HepG2 (cell line): ENCODE measurements around the gene ASB16. TPM values are rescaled to one million over a fixed set of nuclear protein-coding genes. Genes with fewer than 3 reads are reported as not detected.

ENCODE experiments used
- ATF7 ChIP-seq, 2 experiments: fragments of 450-650 bp in 1 of 2; sonication (generic) in 1 of 2; formaldehyde crosslinking in 1 of 2; IDR thresholded peaks; 2 replicates each; pipeline versions ENCODE4 v1.4.0 to v1.6.1; 2016 to 2020; ENCODE audit warnings: antibody characterized with exemption in 1 of 2, mild to moderate bottlenecking in 1 of 2, missing genetic modification reagents in 1 of 2
- ATM ChIP-seq: fragments of 450-650 bp; IDR thresholded peaks from 2 replicates; pipeline ENCODE4 v1.7.1; 2017; ENCODE audit warnings: mild to moderate bottlenecking, borderline replicate concordance
- LRRFIP1 ChIP-seq: sonication (generic); formaldehyde crosslinking; conservative IDR thresholded peaks from 2 replicates; pipeline ENCODE4 v1.4.0; 2020; ENCODE audit warnings: missing genetic modification reagents
- MBNL3 ChIP-seq: fragments of 250-450 bp; sonication (Bioruptor Pico); conservative IDR thresholded peaks from 2 replicates; pipeline ENCODE4 v1.8.0; 2022; ENCODE audit warnings: mild to moderate bottlenecking, inconsistent platforms
- RARG ChIP-seq: sonication (generic); formaldehyde crosslinking; IDR thresholded peaks from 2 replicates; pipeline ENCODE4 v1.4.0; 2020; ENCODE audit warnings: low read depth, mild to moderate bottlenecking, missing genetic modification reagents
- TEAD3 ChIP-seq: optimal IDR thresholded peaks from 2 replicates; pipeline ENCODE3; 2016; ENCODE audit warnings: borderline replicate concordance
- THAP11 ChIP-seq: IDR thresholded peaks from 2 replicates; pipeline ENCODE4 v1.6.1; 2016; ENCODE audit warnings: missing biosample characterization, missing genetic modification reagents
- THYN1 ChIP-seq: sonication (generic); formaldehyde crosslinking; IDR thresholded peaks from 2 replicates; pipeline ENCODE4 v1.8.1; 2023; ENCODE audit warnings: low read depth, mild to moderate bottlenecking, moderate library complexity, missing genetic modification reagents, borderline replicate concordance
- WIZ ChIP-seq: sonication (generic); formaldehyde crosslinking; IDR thresholded peaks from 2 replicates; pipeline ENCODE4 v1.5.1; 2020; ENCODE audit warnings: mild to moderate bottlenecking, missing genetic modification reagents
- ZBTB37 ChIP-seq: sonication (generic); formaldehyde crosslinking; IDR thresholded peaks from 2 replicates; pipeline ENCODE4 v1.4.0; 2020; ENCODE audit warnings: mild to moderate bottlenecking, missing genetic modification reagents
- ZBTB40 ChIP-seq, 2 experiments: fragments of 450-650 bp in 1 of 2; sonication (generic) in 1 of 2; formaldehyde crosslinking in 1 of 2; IDR thresholded peaks; 2 replicates each; pipeline versions ENCODE4 v1.6.1 to v1.8.0; 2016 to 2022; ENCODE audit warnings: antibody characterized with exemption in 1 of 2, mild to moderate bottlenecking in 1 of 2, missing genetic modification reagents in 1 of 2
- ZNF639 ChIP-seq: conservative IDR thresholded peaks from 2 replicates; pipeline ENCODE4 v1.6.1; 2018; ENCODE audit warnings: missing genetic modification reagents
- ZNF703 ChIP-seq: sonication (generic); formaldehyde crosslinking; IDR thresholded peaks from 2 replicates; pipeline ENCODE4 v1.5.1; 2020; ENCODE audit warnings: missing genetic modification reagents, mild to moderate bottlenecking, moderate library complexity, borderline replicate concordance
- polyA plus RNA-seq, 8 experiments: library from polyadenylated mRNA; depleted of rRNA in 3 of 8; stranded (reverse) in 7 of 8; unstranded in 1 of 8; fragments of >200 nt; fragmentation: Illumina TruSeq in 4 of 8; extraction: Trizol in 4 of 8; gene quantifications; 2 replicates each; pipeline versions ENCODE4 v1.2.1 to v1.2.3, GENCODE V29; 2011 to 2016; ENCODE audit warnings: low read depth in 4 of 8, missing spikeins in 1 of 8, mixed read lengths in 1 of 8; ENCODE audit not compliant: insufficient read depth in 1 of 8
- total RNA-seq, 5 experiments: library from RNA; depleted of rRNA; stranded (reverse); fragments of >200 nt; fragmentation: Illumina TruSeq; extraction: Trizol; gene quantifications; 2 replicates each; pipeline ENCODE4 v1.2.3, GENCODE V29; 2016; ENCODE audit warnings: low read depth in 1 of 5

ASB16 gene
- total and polyA plus RNA-seq, 2 of the 13 experiments (the other 11 are each of a cell fraction or from before 2014, with no cell fraction given) = 0.07 TPM; not detected in 1

DNA sequence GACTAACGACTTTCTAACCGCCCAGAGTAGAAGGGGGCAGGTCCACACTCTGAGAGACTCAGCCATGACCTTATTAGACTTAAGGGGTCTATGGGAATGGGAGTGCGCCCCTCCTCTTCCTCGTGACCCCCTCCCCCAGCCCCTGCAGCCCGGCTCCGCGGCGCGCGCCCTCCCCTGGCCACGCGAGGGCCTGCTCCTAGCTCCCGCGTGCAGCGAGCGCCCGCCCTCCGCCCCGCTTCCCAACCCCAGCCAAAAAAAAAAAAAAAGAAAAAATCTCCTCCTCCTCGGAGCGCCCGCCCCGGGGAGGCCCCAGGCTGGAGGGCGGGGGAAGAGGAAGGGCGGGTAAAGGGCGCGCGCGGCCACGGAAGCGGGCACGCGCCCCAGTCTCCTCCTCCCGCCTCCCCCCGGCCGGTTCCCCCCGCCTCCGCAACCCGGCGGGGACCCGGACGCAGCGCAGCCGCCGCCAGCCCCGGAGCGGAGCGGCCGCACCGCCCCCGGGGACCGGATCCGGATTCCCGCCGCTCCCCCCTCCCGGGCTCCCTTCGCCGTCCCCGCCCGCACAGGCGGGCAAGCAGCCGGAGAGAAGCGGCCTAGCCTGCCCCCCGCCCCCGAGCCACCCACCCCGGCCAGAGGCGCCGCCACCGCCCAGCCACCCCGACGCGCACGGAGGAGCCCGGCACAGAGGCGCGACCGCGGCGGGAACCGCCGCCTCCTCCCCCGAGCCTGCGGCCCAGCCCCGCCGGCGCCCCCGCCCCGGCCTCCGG lies 48.0 kb downstream of the ASB16 start (continued):
- TF ChIP-seq ZBTB37 (CRISPR knock-in tag) = no peak
- TF ChIP-seq WIZ (CRISPR knock-in tag) = no peak
- no peak; the same call in 1 of the 2 replicates for TF ChIP-seq THAP11 (CRISPR knock-in tag)
- no peak; the same call in 1 of the 2 replicates for TF ChIP-seq ZNF703
- no peak for TF ChIP-seq THYN1 (CRISPR knock-in tag)
- TF ChIP-seq LRRFIP1 = no peak
- no peak for TF ChIP-seq MBNL3 (CRISPR knock-in tag)
- TF ChIP-seq ATM = no peak
- no peak for TF ChIP-seq RARG (CRISPR knock-in tag)
- TF ChIP-seq TEAD3 = no peak
- TF ChIP-seq ATF7 (IDR thresholded peaks at IDR 0.05) = no peak
- no peak for TF ChIP-seq ATF7 (CRISPR knock-in tag; IDR thresholded peaks at IDR 0.05)
- TF ChIP-seq ZNF639 = no peak; the same call in none of the 2 replicates
- TF ChIP-seq ZBTB40 (IDR thresholded peaks at IDR 0.05) = no peak
- no peak for TF ChIP-seq ZBTB40 (CRISPR knock-in tag; IDR thresholded peaks at IDR 0.05)
